GM21367 (cell line): ENCODE data around the gene INO80E.

Experiments used
- ATAC-seq: cut with Tn5 transposase; IDR thresholded peaks from one replicate; pipeline ENCODE4 v1.9.1; 2021; ENCODE audit not compliant: unreplicated experiment

The INO80E gene

DNA sequence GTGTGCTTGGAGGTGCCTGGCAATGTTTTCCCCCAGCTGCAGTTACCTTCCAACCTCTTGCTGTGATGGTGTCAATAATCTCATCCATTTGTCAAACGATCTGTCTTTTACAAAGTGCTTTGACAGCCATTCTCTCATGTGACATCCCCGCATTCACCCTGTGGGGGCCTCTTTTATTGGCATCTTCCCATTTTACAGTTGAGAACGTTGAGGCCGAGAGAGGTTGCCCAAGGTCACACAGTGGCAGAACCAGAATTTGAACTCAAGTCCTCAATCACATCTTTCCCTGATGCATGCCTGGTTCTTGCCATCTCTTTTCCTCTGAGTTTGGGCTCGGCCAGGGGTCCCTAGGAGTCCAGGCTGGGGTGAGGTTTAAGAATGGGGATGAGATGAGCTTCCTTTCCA, 20.9 kb upstream of the INO80E start:
- ATAC-seq = no peak

DNA sequence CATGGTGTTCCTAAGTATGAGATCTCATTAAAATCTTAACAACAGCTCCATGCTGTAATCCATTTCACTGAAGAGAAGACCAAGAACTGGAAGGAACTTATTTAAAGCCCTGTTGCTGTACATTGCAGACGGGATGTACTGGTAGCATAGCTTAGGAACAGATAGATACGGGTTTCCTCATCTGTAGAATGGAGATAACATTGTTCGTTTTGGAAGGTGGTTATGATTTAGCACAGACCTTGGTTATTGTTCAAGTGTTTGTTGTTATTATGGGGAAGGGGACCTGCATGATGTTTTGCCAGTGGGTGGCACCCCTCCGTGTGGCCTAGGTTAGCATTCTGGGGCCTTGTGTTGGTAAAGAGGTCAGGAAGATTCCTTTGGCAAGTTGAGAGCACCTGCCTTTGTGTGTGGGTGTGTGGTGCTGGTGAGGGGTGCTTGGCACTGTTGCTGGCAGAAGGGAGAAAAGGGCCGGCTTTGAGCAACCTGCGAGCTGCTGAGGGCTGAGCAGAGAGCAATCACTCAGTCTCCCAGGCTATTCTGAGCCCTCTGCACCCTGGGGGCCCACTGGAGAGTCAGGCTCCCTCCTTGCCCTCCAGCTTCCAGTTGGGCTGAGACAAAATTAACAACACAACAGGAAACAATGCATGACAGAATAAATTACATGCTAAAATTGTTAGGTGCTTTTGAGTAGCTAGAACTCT, 20.1 kb upstream of the INO80E start:
- no peak for ATAC-seq

DNA sequence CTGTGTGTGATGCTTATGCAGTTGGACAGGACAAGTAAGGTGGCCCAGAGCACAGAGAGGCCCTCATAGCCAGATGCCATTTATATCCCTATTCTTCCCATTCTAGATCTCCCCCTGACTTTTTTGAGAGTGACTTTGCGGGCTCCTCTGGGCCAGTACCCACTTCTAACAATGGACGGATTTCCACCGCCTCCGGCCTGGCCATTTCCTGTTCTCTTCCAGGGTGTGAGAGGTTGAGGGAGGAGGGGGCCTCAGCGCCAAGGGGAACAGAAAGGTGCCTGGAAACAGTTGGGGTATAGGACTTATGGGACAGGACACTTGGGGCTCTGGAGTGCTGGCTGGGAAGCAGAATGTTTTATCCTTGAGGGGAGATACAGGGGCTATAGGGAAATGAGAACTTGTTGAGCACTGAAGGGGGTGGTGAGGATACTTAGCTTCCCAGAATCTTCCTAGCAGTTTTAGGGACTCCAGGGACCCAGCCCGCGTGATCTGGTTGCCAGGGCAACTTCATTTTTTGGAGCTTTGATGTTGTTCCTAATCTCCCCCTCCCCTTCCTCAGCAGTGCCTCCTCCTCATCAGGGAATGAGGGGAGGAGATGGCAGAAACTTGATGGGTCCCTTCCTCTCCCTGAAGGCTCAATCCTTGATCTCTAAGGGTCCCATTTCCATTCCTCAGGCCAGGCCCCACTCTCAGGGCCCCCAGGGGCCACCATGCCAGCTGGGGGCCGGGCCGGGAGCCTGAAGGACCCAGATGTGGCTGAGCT, 18.8 kb upstream of the INO80E start:
- no peak for ATAC-seq

DNA sequence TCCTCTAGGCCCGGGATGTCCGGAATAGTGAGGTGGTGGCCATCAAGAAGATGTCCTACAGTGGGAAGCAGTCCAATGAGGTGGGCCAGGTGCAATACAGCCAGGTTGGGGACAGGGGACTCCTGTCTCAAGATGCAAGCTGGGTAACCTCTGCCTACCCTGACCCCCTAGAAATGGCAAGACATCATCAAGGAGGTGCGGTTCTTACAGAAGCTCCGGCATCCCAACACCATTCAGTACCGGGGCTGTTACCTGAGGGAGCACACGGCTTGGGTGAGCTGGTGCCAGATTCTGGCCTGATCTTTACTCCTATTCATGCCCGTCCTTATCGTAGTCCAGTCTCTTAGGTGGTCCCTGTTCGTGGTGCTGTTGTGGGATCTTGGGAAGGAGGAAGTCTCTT, 18.0 kb upstream of the INO80E start:
- ATAC-seq = no peak

DNA sequence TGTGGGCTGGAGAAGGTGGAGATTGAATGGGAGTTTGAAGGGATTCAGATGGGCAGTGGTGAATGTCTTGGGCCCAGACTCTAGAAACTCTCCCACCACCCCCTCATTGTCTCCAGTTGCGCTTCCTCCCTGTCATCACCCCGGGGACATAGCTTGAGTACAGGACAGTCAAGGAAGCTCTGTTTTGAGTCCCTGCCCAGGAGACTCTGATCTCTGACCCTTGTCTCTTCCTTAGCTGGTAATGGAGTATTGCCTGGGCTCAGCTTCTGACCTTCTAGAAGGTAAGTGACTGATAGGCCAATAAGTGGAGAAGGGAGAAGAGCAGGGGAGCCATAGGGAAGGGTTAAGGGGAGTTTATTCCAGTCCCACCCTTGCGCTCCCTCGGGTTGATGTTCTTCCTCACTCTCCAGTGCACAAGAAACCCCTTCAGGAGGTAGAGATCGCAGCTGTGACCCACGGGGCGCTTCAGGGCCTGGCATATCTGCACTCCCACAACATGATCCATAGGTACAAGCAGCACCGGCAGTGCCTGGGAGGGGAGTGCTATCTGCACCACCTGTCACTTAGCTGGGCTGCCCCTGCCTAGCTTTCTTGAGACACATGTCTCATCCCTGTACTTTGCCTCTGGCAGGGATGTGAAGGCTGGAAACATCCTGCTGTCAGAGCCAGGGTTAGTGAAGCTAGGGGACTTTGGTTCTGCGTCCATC, 17.3 kb upstream of the INO80E start:
- ATAC-seq = no peak

DNA sequence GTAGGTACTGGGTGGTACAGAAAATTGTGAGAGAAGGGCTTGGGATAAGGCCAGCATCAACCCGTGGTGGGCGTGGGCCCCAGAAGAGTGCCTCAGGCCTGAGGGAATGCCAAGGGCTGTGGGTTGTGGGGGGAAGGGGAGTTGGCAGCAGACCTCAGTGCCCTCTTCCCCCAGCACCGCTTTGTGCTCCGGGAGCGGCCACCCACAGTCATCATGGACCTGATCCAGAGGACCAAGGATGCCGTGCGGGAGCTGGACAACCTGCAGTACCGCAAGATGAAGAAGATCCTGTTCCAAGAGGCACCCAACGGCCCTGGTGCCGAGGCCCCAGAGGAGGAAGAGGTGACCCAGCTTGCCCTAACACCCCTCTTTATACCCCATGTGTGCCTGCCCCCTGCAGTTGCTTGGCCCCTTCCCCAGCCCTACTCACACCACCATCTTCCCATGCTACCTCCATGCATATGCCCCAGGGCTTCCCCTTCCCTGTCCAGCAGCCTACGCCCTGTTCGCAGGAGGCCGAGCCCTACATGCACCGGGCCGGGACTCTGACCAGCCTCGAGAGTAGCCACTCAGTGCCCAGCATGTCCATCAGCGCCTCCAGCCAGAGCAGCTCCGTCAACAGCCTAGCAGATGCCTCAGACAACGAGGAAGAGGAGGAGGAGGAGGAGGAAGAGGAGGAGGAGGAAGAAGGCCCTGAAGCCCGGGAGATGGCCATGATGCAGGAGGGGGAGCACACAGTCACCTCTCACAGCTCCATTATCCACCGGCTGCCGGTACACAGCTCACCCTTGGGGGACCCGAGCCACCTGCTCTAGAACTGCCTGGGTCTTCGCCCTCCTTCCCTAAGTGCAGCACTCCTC, 13.3 kb upstream of the INO80E start:
- no peak for ATAC-seq

DNA sequence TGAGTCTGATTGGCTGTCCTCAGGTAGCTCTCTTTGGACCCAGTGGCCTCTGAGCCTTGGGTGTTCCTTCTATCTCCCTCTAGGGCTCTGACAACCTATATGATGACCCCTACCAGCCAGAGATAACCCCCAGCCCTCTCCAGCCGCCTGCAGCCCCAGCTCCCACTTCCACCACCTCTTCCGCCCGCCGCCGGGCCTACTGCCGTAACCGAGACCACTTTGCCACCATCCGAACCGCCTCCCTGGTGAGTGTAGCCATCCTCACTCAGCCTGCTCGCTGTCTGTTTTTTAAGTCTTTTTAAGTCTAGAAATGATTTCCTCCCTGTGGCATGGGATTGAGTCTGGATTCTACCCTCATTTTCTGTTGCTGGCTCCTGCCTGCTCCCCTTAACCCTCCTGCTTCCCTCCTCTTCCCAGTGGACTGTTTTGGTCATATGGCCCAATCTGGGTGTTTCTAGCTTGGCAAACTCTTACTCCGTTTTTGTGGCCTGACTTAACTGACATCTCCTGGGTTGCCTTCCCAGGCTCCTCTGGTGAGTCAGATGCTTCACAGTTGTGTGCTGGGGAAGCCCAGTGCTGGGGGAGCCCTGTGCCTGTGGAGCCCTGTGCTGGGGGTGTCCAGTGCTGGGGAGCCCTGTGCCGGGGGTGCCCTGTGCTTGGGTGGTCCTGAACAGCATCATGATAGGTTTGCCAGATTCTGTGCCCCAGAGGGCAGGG, 12.5 kb upstream of the INO80E start:
- ATAC-seq = no peak

DNA sequence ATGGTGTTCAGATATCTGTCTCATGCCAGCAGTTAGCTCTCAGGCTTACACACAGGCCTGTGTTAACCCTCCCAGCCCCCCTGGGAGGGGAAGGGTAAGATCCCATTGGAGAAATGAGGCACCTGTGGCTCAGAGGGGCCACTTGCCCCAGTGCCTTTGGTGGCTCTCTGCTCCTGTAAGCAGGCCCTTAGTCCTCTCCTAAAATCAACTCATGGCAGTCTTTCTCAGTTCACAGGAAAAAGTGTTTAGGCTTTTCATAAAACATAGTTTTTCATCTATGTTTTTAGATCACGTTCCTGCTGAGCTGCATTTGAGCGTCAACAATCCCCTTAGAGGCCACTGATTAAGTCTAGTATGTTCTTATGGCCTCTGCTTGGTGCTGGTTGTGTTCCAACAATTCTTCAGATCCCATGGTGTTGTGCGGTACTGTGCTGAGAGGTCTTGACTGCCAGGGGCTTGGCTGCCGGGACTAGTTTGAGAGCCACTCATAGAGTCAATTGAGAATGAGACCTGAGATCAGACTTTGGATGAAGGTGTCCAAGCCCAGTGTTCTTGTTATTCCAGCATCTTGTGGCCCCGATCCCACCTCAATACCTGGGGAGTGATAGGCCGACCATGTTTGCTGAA, 11.8 kb upstream of the INO80E start:
- ATAC-seq = no peak

DNA sequence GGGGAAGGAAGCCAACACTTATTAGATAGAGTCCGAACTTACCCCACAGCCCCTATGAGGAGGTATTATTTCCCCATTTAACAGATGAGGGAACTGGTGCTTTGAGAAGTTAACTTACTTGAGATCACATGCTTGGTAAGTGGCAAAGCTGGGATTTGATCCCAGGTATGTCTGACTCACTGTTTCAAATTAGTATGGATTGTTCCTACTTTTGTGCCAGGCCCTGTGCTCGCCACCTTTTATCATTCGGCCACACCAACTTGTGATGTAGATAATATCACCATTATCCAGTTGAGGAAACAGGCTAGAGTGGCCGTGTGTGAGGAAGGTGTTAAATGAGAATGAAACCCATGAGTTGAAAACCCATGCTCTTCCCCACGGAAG, 11.3 kb upstream of the INO80E start:
- no peak for ATAC-seq

DNA sequence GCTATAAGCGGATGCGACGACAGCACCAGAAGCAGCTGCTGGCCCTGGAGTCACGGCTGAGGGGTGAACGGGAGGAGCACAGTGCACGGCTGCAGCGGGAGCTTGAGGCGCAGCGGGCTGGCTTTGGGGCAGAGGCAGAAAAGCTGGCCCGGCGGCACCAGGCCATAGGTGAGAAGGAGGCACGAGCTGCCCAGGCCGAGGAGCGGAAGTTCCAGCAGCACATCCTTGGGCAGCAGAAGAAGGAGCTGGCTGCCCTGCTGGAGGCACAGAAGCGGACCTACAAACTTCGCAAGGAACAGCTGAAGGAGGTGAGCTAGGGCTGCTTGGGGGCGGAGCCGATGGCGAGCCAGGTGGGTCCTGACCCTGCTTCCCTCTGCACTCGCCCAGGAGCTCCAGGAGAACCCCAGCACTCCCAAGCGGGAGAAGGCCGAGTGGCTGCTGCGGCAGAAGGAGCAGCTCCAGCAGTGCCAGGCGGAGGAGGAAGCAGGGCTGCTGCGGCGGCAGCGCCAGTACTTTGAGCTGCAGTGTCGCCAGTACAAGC, 10.7 kb upstream of the INO80E start:
- no peak for ATAC-seq

DNA sequence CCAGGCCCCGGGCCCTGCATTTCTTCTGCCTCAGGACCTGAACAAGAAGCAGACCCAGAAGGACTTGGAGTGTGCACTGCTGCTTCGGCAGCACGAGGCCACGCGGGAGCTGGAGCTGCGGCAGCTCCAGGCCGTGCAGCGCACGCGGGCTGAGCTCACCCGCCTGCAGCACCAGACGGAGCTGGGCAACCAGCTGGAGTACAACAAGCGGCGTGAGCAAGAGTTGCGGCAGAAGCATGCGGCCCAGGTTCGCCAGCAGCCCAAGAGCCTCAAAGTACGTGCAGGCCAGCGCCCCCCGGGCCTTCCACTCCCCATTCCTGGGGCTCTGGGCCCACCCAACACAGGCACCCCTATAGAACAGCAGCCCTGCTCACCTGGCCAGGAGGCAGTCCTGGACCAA, 9.8 kb upstream of the INO80E start:
- ATAC-seq = no peak

DNA sequence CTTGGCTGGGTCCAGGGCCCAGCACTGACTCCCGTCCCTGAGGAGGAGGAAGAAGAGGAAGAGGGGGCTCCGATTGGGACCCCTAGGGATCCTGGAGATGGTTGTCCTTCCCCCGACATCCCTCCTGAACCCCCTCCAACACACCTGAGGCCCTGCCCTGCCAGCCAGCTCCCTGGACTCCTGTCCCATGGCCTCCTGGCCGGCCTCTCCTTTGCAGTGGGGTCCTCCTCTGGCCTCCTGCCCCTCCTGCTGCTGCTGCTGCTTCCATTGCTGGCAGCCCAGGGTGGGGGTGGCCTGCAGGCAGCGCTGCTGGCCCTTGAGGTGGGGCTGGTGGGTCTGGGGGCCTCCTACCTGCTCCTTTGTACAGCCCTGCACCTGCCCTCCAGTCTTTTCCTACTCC, 9.1 kb upstream of the INO80E start:
- no peak for ATAC-seq

DNA sequence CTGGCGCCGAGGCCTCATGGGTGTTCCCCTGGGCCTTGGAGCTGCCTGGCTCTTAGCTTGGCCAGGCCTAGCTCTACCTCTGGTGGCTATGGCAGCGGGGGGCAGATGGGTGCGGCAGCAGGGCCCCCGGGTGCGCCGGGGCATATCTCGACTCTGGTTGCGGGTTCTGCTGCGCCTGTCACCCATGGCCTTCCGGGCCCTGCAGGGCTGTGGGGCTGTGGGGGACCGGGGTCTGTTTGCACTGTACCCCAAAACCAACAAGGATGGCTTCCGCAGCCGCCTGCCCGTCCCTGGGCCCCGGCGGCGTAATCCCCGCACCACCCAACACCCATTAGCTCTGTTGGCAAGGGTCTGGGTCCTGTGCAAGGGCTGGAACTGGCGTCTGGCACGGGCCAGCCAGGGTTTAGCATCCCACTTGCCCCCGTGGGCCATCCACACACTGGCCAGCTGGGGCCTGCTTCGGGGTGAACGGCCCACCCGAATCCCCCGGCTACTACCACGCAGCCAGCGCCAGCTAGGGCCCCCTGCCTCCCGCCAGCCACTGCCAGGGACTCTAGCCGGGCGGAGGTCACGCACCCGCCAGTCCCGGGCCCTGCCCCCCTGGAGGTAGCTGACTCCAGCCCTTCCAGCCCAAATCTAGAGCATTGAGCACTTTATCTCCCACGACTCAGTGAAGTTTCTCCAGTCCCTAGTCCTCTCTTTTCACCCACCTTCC, 8.5 kb upstream of the INO80E start:
- no peak for ATAC-seq

DNA sequence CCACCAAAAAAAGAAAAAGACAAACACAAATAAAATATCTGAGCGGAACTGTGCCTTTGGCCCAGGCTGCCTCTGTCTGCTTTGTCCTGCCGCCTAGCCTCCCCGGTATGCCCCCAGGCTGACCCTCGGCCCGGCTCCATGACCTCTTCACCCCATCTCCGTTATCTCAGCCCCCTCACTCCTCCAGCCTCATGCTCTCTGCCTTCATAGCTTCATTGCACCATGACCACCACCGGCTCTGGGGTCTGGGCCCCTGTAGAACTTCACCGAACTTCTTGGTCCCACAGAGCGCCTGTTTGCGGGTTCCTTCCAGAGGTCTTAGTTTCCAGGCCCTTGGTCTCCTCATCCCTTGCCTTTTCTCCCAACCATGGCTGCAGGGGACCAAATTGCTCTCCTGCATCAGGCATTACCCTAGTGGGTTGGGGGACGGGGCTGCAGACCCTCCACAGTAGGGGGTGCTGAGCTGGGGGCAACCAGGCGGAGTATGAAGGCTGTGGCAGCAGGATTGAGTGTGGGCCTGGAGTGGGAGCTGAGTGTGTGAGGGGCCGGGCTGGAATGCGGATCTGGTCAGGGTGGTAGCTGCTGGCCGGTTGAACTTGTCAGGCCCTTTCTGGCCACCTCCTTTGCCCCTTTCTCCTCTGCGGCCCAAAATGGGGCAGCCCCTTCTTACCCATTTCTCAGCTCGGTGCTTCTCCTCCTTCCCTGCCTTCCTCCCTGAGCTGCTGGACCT, 7.5 kb upstream of the INO80E start:
- ATAC-seq = no peak

DNA sequence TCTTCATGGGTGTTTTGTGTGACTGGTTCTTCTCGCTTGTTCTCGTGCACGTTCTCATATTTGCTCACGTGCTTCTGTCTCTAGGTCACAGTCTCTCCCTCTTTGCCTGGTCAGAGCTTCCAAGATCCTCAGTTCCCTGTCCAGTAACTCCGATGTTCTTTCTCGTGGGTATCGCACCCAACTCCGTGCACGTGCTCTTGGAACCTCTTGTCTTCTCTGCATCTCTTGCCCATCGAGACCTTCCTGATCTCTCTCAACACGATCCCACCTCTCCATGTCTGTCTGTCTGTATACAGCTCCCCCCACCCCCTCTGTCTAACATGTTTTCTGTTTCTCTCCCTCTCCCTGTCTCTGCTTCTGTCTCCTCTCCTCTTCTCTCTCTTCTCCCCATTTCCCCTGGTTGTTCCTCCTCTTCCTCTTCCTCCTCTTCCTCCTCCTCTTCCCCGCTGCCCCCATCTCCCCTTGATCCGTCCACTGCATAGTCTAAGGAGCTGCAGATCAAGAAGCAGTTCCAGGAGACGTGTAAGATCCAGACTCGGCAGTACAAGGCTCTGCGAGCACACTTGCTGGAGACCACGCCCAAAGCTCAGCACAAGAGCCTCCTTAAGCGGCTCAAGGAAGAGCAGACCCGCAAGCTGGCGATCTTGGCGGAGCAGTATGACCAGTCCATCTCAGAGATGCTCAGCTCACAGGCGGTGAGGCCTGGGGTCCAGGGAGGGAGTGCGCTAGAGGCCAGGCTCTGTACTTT, 6.8 kb upstream of the INO80E start:
- no peak for ATAC-seq

DNA sequence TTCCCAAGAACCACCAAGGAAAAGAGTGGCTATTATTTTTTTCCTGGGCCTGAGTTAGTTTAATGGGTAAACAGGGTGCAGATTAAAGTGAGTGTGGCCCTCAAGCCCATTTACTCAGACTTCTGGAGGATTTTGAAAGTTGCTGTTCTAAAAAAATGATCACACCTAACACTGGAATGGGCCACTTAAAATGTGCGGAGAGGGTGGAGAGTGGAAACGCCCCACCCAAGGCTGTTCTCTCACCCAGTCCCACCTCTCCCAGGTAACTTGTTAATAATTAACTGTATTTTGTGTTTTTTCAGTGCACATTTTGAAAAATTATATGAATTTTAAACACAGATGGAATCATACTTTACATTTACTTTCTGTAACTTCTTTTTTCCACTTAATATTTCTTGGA, 6.0 kb upstream of the INO80E start:
- ATAC-seq = no peak

DNA sequence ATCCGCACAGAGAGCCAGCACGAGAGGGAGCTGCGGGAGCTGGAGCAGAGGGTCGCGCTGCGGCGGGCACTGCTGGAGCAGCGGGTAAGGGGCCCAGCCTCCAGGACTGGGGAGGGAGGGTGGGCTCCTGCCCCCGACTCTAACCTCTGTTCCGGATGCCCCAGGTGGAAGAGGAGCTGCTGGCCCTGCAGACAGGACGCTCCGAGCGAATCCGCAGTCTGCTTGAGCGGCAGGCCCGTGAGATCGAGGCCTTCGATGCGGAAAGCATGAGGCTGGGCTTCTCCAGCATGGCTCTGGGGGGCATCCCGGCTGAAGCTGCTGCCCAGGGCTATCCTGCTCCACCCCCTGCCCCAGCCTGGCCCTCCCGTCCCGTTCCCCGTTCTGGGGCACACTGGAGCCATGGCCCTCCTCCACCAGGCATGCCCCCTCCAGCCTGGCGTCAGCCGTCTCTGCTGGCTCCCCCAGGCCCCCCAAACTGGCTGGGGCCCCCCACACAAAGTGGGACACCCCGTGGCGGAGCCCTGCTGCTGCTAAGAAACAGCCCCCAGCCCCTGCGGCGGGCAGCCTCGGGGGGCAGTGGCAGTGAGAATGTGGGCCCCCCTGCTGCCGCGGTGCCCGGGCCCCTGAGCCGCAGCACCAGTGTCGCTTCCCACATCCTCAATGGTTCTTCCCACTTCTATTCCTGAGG, 5.0 kb upstream of the INO80E start:
- no peak for ATAC-seq
